WTC11 (cell line): ENCODE data around the gene MSL1.

Experiments used
- AR ChIP-seq: fragments of 250-450 bp; sonication (Bioruptor Pico); IDR thresholded peaks from 2 replicates; pipeline ENCODE4 v1.9.0; 2021; ENCODE audit warnings: mild to moderate bottlenecking
- CTCF ChIP-seq: fragments of 200-600 bp; IDR thresholded peaks from 2 replicates; pipeline ENCODE4 v1.8.0; 2022; ENCODE audit warnings: antibody characterized with exemption
- ESRRA ChIP-seq: sonication (generic); formaldehyde crosslinking; IDR thresholded peaks from 2 replicates; pipeline ENCODE4 v1.8.1; 2022; ENCODE audit warnings: mild to moderate bottlenecking, missing genetic modification reagents, borderline replicate concordance
- FOXK1 ChIP-seq: sonication (generic); formaldehyde crosslinking; IDR thresholded peaks from 2 replicates; pipeline ENCODE4 v1.8.0; 2022; ENCODE audit warnings: mild to moderate bottlenecking, moderate library complexity, missing genetic modification reagents
- IRF2 ChIP-seq: sonication (generic); formaldehyde crosslinking; IDR thresholded peaks from 2 replicates; pipeline ENCODE4 v1.8.0; 2022; ENCODE audit warnings: low read depth, missing genetic modification reagents, borderline replicate concordance
- MAX ChIP-seq: sonication (generic); formaldehyde crosslinking; IDR thresholded peaks from 2 replicates; pipeline ENCODE4 v1.8.0; 2022; ENCODE audit warnings: mild to moderate bottlenecking, missing genetic modification reagents
- MYBL2 ChIP-seq: sonication (generic); formaldehyde crosslinking; IDR thresholded peaks from 2 replicates; pipeline ENCODE4 v1.8.1; 2023; ENCODE audit warnings: mild to moderate bottlenecking, moderate library complexity, missing genetic modification reagents
- NR3C1 ChIP-seq: sonication (generic); formaldehyde crosslinking; conservative IDR thresholded peaks from 2 replicates; pipeline ENCODE4 v1.8.1; 2023; ENCODE audit warnings: low read depth, mild to moderate bottlenecking, missing genetic modification reagents
- ZNF512 ChIP-seq: sonication (generic); formaldehyde crosslinking; IDR thresholded peaks from 2 replicates; pipeline ENCODE4 v1.8.1; 2022; ENCODE audit warnings: missing genetic modification reagents, borderline replicate concordance
- TF ChIP-seq, protein P1 (sequence below): sonication (generic); formaldehyde crosslinking; IDR thresholded peaks from 2 replicates; pipeline ENCODE4 v1.8.1; 2023; ENCODE audit warnings: mild to moderate bottlenecking, missing genetic modification reagents
- TF ChIP-seq, protein P2 (sequence below): sonication (generic); formaldehyde crosslinking; IDR thresholded peaks from 2 replicates; pipeline ENCODE4 v1.8.0; 2023; ENCODE audit warnings: missing genetic modification reagents

- TF ChIP-seq MAX (CRISPR knock-in tag) (no peak), CTCF (no peak), MYBL2 (CRISPR knock-in tag) (no peak), NR3C1 (CRISPR knock-in tag) (no peak), ZNF512 (no peak), FOXK1 (no peak), AR (CRISPR knock-in tag) (no peak), IRF2 (no peak), ESRRA (CRISPR knock-in tag) (no peak)
- TF ChIP-seq, protein P1, sequence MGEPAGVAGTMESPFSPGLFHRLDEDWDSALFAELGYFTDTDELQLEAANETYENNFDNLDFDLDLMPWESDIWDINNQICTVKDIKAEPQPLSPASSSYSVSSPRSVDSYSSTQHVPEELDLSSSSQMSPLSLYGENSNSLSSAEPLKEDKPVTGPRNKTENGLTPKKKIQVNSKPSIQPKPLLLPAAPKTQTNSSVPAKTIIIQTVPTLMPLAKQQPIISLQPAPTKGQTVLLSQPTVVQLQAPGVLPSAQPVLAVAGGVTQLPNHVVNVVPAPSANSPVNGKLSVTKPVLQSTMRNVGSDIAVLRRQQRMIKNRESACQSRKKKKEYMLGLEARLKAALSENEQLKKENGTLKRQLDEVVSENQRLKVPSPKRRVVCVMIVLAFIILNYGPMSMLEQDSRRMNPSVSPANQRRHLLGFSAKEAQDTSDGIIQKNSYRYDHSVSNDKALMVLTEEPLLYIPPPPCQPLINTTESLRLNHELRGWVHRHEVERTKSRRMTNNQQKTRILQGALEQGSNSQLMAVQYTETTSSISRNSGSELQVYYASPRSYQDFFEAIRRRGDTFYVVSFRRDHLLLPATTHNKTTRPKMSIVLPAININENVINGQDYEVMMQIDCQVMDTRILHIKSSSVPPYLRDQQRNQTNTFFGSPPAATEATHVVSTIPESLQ: no peak
- TF ChIP-seq, protein P2, sequence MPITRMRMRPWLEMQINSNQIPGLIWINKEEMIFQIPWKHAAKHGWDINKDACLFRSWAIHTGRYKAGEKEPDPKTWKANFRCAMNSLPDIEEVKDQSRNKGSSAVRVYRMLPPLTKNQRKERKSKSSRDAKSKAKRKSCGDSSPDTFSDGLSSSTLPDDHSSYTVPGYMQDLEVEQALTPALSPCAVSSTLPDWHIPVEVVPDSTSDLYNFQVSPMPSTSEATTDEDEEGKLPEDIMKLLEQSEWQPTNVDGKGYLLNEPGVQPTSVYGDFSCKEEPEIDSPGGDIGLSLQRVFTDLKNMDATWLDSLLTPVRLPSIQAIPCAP (CRISPR knock-in tag): no peak
Observed at GRCh38 chr17:40179923-40180659, 58.3 kb downstream of the MSL1 start.
